Hepatocyte (in vitro differentiated cells): Measurements from ENCODE around the gene TRHDE.

Experiments
- CTCF ChIP-seq: fragments of 200-600 bp; sonication (generic); IDR thresholded peaks from 2 replicates; pipeline ENCODE4 v1.5.1; 2016; ENCODE audit warnings: antibody characterized with exemption, mild to moderate bottlenecking; ENCODE audit not compliant: poor library complexity
- EZH2 ChIP-seq: fragments of 200-600 bp; sonication (generic); IDR thresholded peaks from 2 replicates; pipeline ENCODE4 v1.6.1; 2016; ENCODE audit warnings: antibody characterized with exemption, mild to moderate bottlenecking, borderline replicate concordance
- EZH2phosphoT487 ChIP-seq: fragments of 200-600 bp; sonication (generic); IDR thresholded peaks from one replicate; pipeline ENCODE4 v1.6.1; 2018; ENCODE audit warnings: antibody characterized with exemption, mild to moderate bottlenecking, low read depth, moderate library complexity; ENCODE audit not compliant: unreplicated experiment, severe bottlenecking

- no peak for TF ChIP-seq CTCF
- no peak for TF ChIP-seq EZH2
- TF ChIP-seq EZH2phosphoT487 = no peak
Measured at GRCh38 chr12:72273851-72274351, 1.7 kb downstream of the TRHDE start.
